HL-60 (cell line): ENCODE results near the gene GALNT1.
A peak's percentile ranks its signal among the peaks of the same experiment; 100 is the strongest.

ENCODE experiments used
- DNase-seq, 2 experiments: peaks; one replicate each; pipeline ENCODE4 v3.0.0-alpha.2; 2010 to 2020; ENCODE audit warnings: low read depth in 1 of 2, low spot score in 1 of 2
- H3K27ac ChIP-seq: fragments of 250-450 bp; sonication (Bioruptor Pico); replicated peaks from 2 replicates; pipeline ENCODE4 v1.5.1; 2020; ENCODE audit warnings: mild to moderate bottlenecking, moderate library complexity
- H3K27me3 ChIP-seq: fragments of 250-450 bp; sonication (Bioruptor Pico); 2 replicates; pipeline ENCODE4 v1.5.1; 2021; ENCODE audit warnings: mild to moderate bottlenecking, moderate library complexity; ENCODE audit not compliant: insufficient read depth, poor library complexity, severe bottlenecking
- H3K4me3 ChIP-seq: replicated peaks from 2 replicates; pipeline ENCODE4 v1.5.1; 2011; ENCODE audit warnings: mild to moderate bottlenecking, control low read depth, low read length; ENCODE audit not compliant: insufficient read depth
- CTCF ChIP-seq: IDR thresholded peaks from one replicate; pipeline ENCODE4 v1.5.1; 2011; ENCODE audit warnings: low read length, control low read depth, inconsistent platforms; ENCODE audit not compliant: insufficient read depth
- GABPA ChIP-seq: IDR thresholded peaks from 2 replicates; pipeline ENCODE4 v1.6.1; 2012; ENCODE audit warnings: low read depth
- POLR2AphosphoS5 ChIP-seq: IDR thresholded peaks from 2 replicates; pipeline ENCODE4 v1.6.1; 2012; ENCODE audit warnings: low read depth
- REST ChIP-seq: IDR thresholded peaks from 2 replicates; pipeline ENCODE4 v1.6.1; 2012; ENCODE audit warnings: low read depth; ENCODE audit not compliant: insufficient replicate concordance
- SPI1 ChIP-seq: IDR thresholded peaks from 2 replicates; pipeline ENCODE4 v1.6.1; 2012; ENCODE audit warnings: low read depth, mild to moderate bottlenecking, borderline replicate concordance

GALNT1 gene

GRCh38 chr18:35634323-35634722, 52.8 kb downstream of the GALNT1 start:
- Histone ChIP-seq H3K27me3 (no peaks in the 10 kb centered on the region), H3K27ac (no peak overlapping the region), H3K4me3 (no peak overlapping the region)
- no peak for DNase-seq
- no peak for TF ChIP-seq REST
- TF ChIP-seq SPI1 = no peak
- TF ChIP-seq CTCF = no peak
- no peak for TF ChIP-seq POLR2AphosphoS5
- no peak for TF ChIP-seq GABPA

- Histone ChIP-seq H3K27me3 (no peaks in the 10 kb centered on the region), H3K27ac (no peak overlapping the region), H3K4me3 (no peak overlapping the region)
- no peak for TF ChIP-seq GABPA
- no peak for TF ChIP-seq SPI1
- TF ChIP-seq REST = no peak
- no peak for TF ChIP-seq POLR2AphosphoS5
- no peak for TF ChIP-seq CTCF
- no peak for DNase-seq
These were observed 53.6 kb downstream of the GALNT1 start for GRCh38 chr18:35635170-35635569.

- H3K27ac ChIP-seq = no peak overlapping the region
- peak in 1 of 2 experiments; percentile 29 for DNase-seq
- TF ChIP-seq REST (no peak), CTCF (no peak), GABPA (no peak), SPI1 (no peak), POLR2AphosphoS5 (no peak)
- no peaks in the 10 kb centered on the region for H3K27me3 ChIP-seq
- no peak overlapping the region for H3K4me3 ChIP-seq
These were observed 55.7 kb downstream of the GALNT1 start for GRCh38 chr18:35637227-35637626.
